ENCODE measurements around the gene HOXA5.

HOXA5 gene

GRCh38 chr7:27093184-27093895 is 50.1 kb downstream of the HOXA5 start:
- H3K9me3 ChIP-seq (ENCODE audit: control insufficient read depth, insufficient read depth, low read depth, low read length) = no peaks in the 10 kb centered on the region
- H3K36me3 ChIP-seq (ENCODE audit: control insufficient read depth in 2 of 2, insufficient read depth in 1 of 2, low read length in 2 of 2) = no peaks in the 10 kb centered on the region
- H3K4me3 ChIP-seq (ENCODE audit: low read depth, low read length) = no peak overlapping the region
- peaks cover 45% of the 10 kb centered on the region for H3K4me1 ChIP-seq (ENCODE audit: control insufficient read depth, insufficient read depth, low read length)
- POLR2A ChIA-PET = interaction anchor here (1.2 to 1.3 kb wide), 2 partner anchors 9 to 22 kb away, joined by 3 to 4 read pairs; no protein-coding TSS in a partner anchor
- CTCF ChIA-PET = interaction anchor here (0.6 to 0.9 kb wide), 3 partner anchors 51 to 757 kb away, joined by 3 to 7 read pairs (median 3); no protein-coding TSS in a partner anchor
- peak; percentile 16; the same call in 1 of the 2 replicates for TF ChIP-seq ZBTB17 (tag by site-specific recombination; IDR thresholded peaks at IDR 0.05)
- no peak for TF ChIP-seq ZNF658 (tag by site-specific recombination; IDR thresholded peaks at IDR 0.05)
- no peak overlapping the region for H3K27ac ChIP-seq (ENCODE audit: extremely low read depth, low read depth, low read length)

- 0 out of 2 replicates have a peak overlapping the region, but pooled peaks have one; percentile 43 for H3K27ac ChIP-seq (ENCODE audit: extremely low read depth, low read depth, low read length)
- TF ChIP-seq PRDM4 (tag by site-specific recombination; IDR thresholded peaks at IDR 0.05) (no peak), ZNF223 (tag by site-specific recombination; IDR thresholded peaks at IDR 0.05) (no peak), PBX3 (CRISPR knock-in tag; IDR thresholded peaks at IDR 0.05) (no peak), ZNF121 (tag by site-specific recombination; IDR thresholded peaks at IDR 0.05) (no peak), ZNF791 (tag by site-specific recombination; IDR thresholded peaks at IDR 0.05) (no peak), ZNF664 (tag by site-specific recombination; IDR thresholded peaks at IDR 0.05) (no peak), GLI4 (tag by site-specific recombination; IDR thresholded peaks at IDR 0.05) (no peak), ZNF362 (tag by site-specific recombination; IDR thresholded peaks at IDR 0.05) (no peak), ZBTB1 (tag by site-specific recombination; IDR thresholded peaks at IDR 0.05) (no peak), ZNF623 (tag by site-specific recombination; IDR thresholded peaks at IDR 0.05) (no peak), SCRT1 (tag by site-specific recombination; IDR thresholded peaks at IDR 0.05; ENCODE audit: borderline replicate concordance) (no peak), ZNF366 (tag by site-specific recombination; conservative IDR thresholded peaks at IDR 0.05) (no peak), ATF2 (tag by site-specific recombination; IDR thresholded peaks at IDR 0.05; ENCODE audit: low read depth) (no peak), ZNF426 (tag by site-specific recombination; IDR thresholded peaks at IDR 0.05) (no peak)
- H3K9me3 ChIP-seq (ENCODE audit: control insufficient read depth, insufficient read depth, low read depth, low read length) = no peaks in the 10 kb centered on the region
- POLR2A ChIA-PET = interaction anchor here (1.3 kb wide), 1 partner anchor 9 kb away, joined by 4 read pairs; no protein-coding TSS in a partner anchor
- peaks cover 44% of the 10 kb centered on the region for H3K4me1 ChIP-seq (ENCODE audit: control insufficient read depth, insufficient read depth, low read length)
- CTCF ChIA-PET = interaction anchor here (0.6 kb wide), 2 partner anchors 235 to 757 kb away, joined by 3 to 7 read pairs; no protein-coding TSS in a partner anchor
- no peaks in the 10 kb centered on the region for H3K36me3 ChIP-seq (ENCODE audit: control insufficient read depth in 2 of 2, insufficient read depth in 1 of 2, low read length in 2 of 2)
- H3K4me3 ChIP-seq (ENCODE audit: low read depth, low read length) = no peak overlapping the region
These were observed 50.7 kb downstream of the HOXA5 start for GRCh38 chr7:27092819-27093110.
